ENCODE measurements around the gene FOXN3. TPM values are rescaled to one million over a fixed set of nuclear protein-coding genes. Genes with fewer than 3 reads are reported as not detected.

FOXN3 gene
- total and polyA plus RNA-seq, 2 donors (not counting 3 experiments of a cell fraction or from before 2014, with no cell fraction given), result 16.9 to 41.8 TPM

DNA sequence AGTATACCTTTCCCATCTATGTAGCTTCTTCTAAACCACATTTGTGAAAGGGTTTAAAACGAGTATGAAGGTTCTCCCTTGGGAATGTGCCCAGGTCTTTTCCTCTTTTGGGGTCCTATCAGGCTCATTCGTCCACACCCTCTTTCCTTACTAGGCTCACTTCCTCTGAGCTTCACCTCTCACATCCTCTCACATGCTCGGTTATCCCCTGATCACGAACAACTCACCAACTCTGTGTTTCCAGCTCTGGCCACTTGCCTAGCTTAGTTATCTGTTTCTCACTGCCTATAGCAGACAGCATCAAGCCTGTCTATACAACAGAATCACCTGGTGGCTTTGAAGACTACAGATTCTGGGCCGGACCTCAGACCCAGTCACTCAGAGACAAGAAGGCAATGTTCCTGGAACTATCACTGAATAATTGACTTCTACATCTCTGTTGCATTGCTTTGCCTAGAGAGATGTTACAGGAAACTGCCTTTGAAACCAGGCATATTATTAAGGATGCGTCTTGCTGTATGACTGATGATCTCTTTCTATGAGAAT lies 158.2 kb downstream of the FOXN3 start:
- dilution Hi-C loops (cut with MboI; ENCODE audit: extremely low pct_ligation_motif_present, low sequenced_read_pairs), result no loop called here
- ChIA-PET CTCF (interaction anchor here (0.5 to 0.9 kb wide), 2 partner anchors 11 to 1856 kb away, joined by 3 read pairs; no protein-coding TSS in a partner anchor), POLR2A (no interaction called here)
- H3K9me1 ChIP-seq (replicated peaks; ENCODE audit: control insufficient read depth, extremely low read depth, insufficient read depth, low read length), result no peaks in the 10 kb centered on the region
- H3K9ac ChIP-seq (replicated peaks; ENCODE audit: extremely low read depth, insufficient read depth, low read length), result no peak overlapping the region
- H2AFZ ChIP-seq (ENCODE audit: low read depth, low read length), result no peak overlapping the region
- no peaks in the 10 kb centered on the region for H3K79me2 ChIP-seq (ENCODE audit: control insufficient read depth, insufficient read depth, low read length)
- no peak overlapping the region for H3K4me2 ChIP-seq (ENCODE audit: insufficient read depth, low read length)
- H3K27me3 ChIP-seq (ENCODE audit: control insufficient read depth in 2 of 2, insufficient read depth in 2 of 2, low read length in 2 of 2), result no peaks in the 10 kb centered on the region
- H3K36me3 ChIP-seq (ENCODE audit: control insufficient read depth in 2 of 2, extremely low read depth in 1 of 2, insufficient read depth in 2 of 2, low read length in 2 of 2), result no peaks in the 10 kb centered on the region
- no peak overlapping the region for H3K27ac ChIP-seq (ENCODE audit: insufficient read depth, low read depth, low read length)
- TF ChIP-seq MYC (IDR thresholded peaks at IDR 0.05; ENCODE audit: low read depth, low read length) (no peak), EZH2 (IDR thresholded peaks at IDR 0.05; ENCODE audit: borderline replicate concordance, low read depth, low read length, severe bottlenecking) (no peak), CTCF (IDR thresholded peaks at IDR 0.05; ENCODE audit: extremely low read depth in 1 of 2, insufficient read depth in 1 of 2, low read depth in 1 of 2, low read length in 2 of 2) (no peak), GATA2 (IDR thresholded peaks at IDR 0.05; ENCODE audit: insufficient read depth, insufficient read length, low read depth, low read length) (no peak), POLR2A (IDR thresholded peaks at IDR 0.05; ENCODE audit: low read depth, low read length) (no peak), JUN (IDR thresholded peaks at IDR 0.05; ENCODE audit: borderline replicate concordance, insufficient read depth, insufficient read length, low read depth) (no peak), POLR2AphosphoS5 (IDR thresholded peaks at IDR 0.05; ENCODE audit: insufficient read depth, low read depth, low read length) (no peak), FOS (IDR thresholded peaks at IDR 0.05; ENCODE audit: borderline replicate concordance, insufficient read depth, low read length) (no peak)
- TF ChIP-seq, protein P1, sequence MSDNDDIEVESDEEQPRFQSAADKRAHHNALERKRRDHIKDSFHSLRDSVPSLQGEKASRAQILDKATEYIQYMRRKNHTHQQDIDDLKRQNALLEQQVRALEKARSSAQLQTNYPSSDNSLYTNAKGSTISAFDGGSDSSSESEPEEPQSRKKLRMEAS (IDR thresholded peaks at IDR 0.05; ENCODE audit: insufficient read depth, insufficient read length), result no peak
- no peak for DNase-seq (ENCODE audit: low read depth, low spot score)
- H3K9me3 ChIP-seq (replicated peaks; ENCODE audit: control insufficient read depth, insufficient read depth, low read length), result no peaks in the 10 kb centered on the region
- H4K20me1 ChIP-seq (replicated peaks; ENCODE audit: control insufficient read depth, extremely low read depth, insufficient read depth, low read length), result peaks cover 2% of the 10 kb centered on the region
- H3K4me1 ChIP-seq (ENCODE audit: control insufficient read depth, extremely low read depth, insufficient read depth, low read length), result no peaks in the 10 kb centered on the region
- H3K4me3 ChIP-seq (replicated peaks in 1 of 3; ENCODE audit: insufficient read depth in 1 of 3, low read depth in 1 of 3, low read length in 3 of 3), result no peak overlapping the region
- no TSS peak for BruUV-seq (replicated peaks)
- intact Hi-C loops (cut with micrococcal nuclease), result no loop called here
- FAIRE-seq, result no peak
